ENCODE measurements around the gene NEAT1. TPM values are rescaled to one million over a fixed set of nuclear protein-coding genes. Genes with fewer than 3 reads are reported as not detected.

The NEAT1 gene
- total and polyA plus RNA-seq, 11 donors = 17.0 to 760 (median 507) TPM

DNA sequence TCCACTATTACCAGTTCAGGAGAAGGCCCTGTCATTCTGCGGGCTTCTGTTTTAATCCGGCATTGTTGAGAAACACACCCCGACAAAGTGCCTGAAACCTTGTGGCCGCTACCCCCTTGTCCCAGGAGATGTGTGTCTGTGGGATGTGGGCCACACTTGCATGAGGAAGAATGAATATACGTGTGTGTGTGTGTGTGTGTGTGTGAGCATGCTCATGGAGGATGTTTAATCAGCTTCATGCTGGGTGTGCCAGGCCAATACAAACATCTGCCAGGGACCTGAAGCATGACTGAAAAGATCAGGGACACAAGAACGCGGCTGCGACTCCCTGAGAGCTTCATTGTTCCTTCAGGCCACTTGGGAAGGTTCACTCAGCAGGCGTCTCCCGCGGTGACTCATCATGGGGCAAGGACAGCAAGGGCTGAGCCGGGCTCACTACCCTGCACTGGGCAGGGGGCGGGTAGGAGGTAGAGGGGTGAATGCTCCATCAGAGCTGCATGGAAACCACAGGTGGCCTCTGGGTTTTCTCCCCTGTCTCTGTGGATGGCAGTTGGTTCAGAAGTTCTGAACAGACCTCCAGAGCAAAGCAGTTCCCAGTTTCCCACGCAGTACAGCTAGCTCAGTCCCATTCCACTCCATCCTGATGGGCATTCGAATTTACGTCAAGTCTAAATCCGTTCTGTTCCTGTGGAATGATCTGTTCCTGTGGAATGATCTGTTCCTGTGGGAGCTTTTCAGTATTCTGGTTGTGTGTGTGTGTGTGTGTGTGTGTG is 69.2 kb downstream of the NEAT1 start:
- ATAC-seq (peak; percentile 7 to 37 (median 24)), DNase-seq (peak; percentile 77 to 93 (median 84))
- peak overlapping the region; percentile 90 to 100 (median 99) for H3K27ac ChIP-seq
- TF ChIP-seq POLR2A (IDR thresholded peaks at IDR 0.05) = peak in 1 of 2 donors; percentile 51
- TF ChIP-seq, protein P1, sequence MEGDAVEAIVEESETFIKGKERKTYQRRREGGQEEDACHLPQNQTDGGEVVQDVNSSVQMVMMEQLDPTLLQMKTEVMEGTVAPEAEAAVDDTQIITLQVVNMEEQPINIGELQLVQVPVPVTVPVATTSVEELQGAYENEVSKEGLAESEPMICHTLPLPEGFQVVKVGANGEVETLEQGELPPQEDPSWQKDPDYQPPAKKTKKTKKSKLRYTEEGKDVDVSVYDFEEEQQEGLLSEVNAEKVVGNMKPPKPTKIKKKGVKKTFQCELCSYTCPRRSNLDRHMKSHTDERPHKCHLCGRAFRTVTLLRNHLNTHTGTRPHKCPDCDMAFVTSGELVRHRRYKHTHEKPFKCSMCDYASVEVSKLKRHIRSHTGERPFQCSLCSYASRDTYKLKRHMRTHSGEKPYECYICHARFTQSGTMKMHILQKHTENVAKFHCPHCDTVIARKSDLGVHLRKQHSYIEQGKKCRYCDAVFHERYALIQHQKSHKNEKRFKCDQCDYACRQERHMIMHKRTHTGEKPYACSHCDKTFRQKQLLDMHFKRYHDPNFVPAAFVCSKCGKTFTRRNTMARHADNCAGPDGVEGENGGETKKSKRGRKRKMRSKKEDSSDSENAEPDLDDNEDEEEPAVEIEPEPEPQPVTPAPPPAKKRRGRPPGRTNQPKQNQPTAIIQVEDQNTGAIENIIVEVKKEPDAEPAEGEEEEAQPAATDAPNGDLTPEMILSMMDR (IDR thresholded peaks at IDR 0.05) = no peak
- H3K4me1 ChIP-seq = peaks cover 54 to 98% (median 96%) of the 10 kb centered on the region in 12 donors
- no peaks in the 10 kb centered on the region for H3K27me3 ChIP-seq
- peak overlapping the region in 3 of 12 donors; percentile 0 to 30 (median 2) for H3K4me3 ChIP-seq
- intact Hi-C loops (cut with DNase I) = loop anchor here in 1 of 10 donors (2.0 kb wide), 1 partner anchor 13 kb away; no protein-coding TSS in a partner anchor
- 15 to 24% (median 17%) methylated on average over 15 to 17 of the region's 17 CpGs for WGBS, 4 donors
- no peaks in the 10 kb centered on the region for H3K36me3 ChIP-seq
- H3K9me3 ChIP-seq = no peaks in the 10 kb centered on the region

GRCh38 chr11:65492387-65492636 is 69.7 kb downstream of the NEAT1 start:
- H3K9me3 ChIP-seq = no peaks in the 10 kb centered on the region

GRCh38 chr11:65492637-65493366 is 70.2 kb downstream of the NEAT1 start:
- Histone ChIP-seq H3K27me3 (no peaks in the 10 kb centered on the region), H3K36me3 (no peaks in the 10 kb centered on the region), H3K4me3 (peak overlapping the region in 8 of 12 donors; percentile 1 to 34 (median 12)), H3K4me1 (peaks cover 54 to 94% (median 92%) of the 10 kb centered on the region in 12 donors), H3K9me3 (no peaks in the 10 kb centered on the region), H3K27ac (peak overlapping the region; percentile 90 to 100 (median 99))
- ATAC-seq = peak; percentile 10 to 33 (median 26)
- TF ChIP-seq POLR2A (IDR thresholded peaks at IDR 0.05) = peak in 1 of 2 donors; percentile 58
- TF ChIP-seq, protein P1 (IDR thresholded peaks at IDR 0.05) = no peak
- WGBS, 4 donors = 18 to 25% (median 23%) methylated on average over 5 to 6 of the region's 6 CpGs
- intact Hi-C loops (cut with DNase I) = loop anchor here in 1 of 10 donors (2.0 kb wide), 1 partner anchor 14 kb away; no protein-coding TSS in a partner anchor
- peak; percentile 85 to 94 (median 90) for DNase-seq

More at GRCh38 chr11:65492387-65492636, 69.7 kb downstream of the NEAT1 start:
- no peaks in the 10 kb centered on the region for H3K36me3 ChIP-seq
- peak overlapping the region; percentile 90 to 100 (median 99) for H3K27ac ChIP-seq
- H3K27me3 ChIP-seq = no peaks in the 10 kb centered on the region
- peak overlapping the region in 5 of 12 donors; percentile 1 to 34 (median 13) for H3K4me3 ChIP-seq
- intact Hi-C loops (cut with DNase I) = loop anchor here in 1 of 10 donors (2.0 kb wide), 1 partner anchor 14 kb away; no protein-coding TSS in a partner anchor
- 21 to 38% (median 29%) methylated on average over 4 of the region's 4 CpGs for WGBS, 4 donors
- DNase-seq (no peak), ATAC-seq (no peak)
- TF ChIP-seq POLR2A (IDR thresholded peaks at IDR 0.05) = no peak
- TF ChIP-seq, protein P1 (IDR thresholded peaks at IDR 0.05) = no peak
- peaks cover 54 to 96% (median 93%) of the 10 kb centered on the region in 12 donors for H3K4me1 ChIP-seq
